Activated CD8-positive, alpha-beta memory T cell treated with anti-CD3 and anti-CD28 coated beads for 4 hours (primary cell): Measurements from ENCODE around the gene TULP4.
A peak's percentile ranks its signal among the peaks of the same experiment; 100 is the strongest.

ENCODE experiments used
- DNase-seq, 2 donors: peaks; one replicate each; pipeline ENCODE4 v3.0.0-alpha.2; 2020; ENCODE audit warnings: low read depth in 2 of 2

Gene TULP4, protein sequence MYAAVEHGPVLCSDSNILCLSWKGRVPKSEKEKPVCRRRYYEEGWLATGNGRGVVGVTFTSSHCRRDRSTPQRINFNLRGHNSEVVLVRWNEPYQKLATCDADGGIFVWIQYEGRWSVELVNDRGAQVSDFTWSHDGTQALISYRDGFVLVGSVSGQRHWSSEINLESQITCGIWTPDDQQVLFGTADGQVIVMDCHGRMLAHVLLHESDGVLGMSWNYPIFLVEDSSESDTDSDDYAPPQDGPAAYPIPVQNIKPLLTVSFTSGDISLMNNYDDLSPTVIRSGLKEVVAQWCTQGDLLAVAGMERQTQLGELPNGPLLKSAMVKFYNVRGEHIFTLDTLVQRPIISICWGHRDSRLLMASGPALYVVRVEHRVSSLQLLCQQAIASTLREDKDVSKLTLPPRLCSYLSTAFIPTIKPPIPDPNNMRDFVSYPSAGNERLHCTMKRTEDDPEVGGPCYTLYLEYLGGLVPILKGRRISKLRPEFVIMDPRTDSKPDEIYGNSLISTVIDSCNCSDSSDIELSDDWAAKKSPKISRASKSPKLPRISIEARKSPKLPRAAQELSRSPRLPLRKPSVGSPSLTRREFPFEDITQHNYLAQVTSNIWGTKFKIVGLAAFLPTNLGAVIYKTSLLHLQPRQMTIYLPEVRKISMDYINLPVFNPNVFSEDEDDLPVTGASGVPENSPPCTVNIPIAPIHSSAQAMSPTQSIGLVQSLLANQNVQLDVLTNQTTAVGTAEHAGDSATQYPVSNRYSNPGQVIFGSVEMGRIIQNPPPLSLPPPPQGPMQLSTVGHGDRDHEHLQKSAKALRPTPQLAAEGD (N-terminal part only)

DNA sequence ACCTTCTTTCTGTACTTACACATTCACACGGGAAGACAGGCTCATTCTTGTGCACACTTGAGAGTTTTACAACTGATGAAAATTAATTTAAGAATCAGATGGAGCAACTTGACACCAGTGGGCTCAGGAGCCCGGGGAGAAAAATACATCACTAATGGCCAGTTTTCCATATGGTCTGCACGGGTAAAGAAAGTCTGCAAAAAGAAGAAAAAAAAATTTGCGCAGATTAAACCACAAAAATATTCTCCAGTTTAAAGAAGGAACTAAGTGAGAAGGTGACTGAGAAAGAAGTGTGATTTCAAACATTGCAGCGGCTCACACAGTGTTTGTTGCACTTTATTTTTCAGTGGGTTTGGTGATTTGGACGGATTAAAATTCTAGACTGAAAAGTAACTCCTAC is at the start of gene TULP4:
TULP4 (plus strand) TSS at position 301 of the 400 bp plus-strand sequence. CDS start 1,552 bp downstream, outside the sequence.
- no peak for DNase-seq

DNA sequence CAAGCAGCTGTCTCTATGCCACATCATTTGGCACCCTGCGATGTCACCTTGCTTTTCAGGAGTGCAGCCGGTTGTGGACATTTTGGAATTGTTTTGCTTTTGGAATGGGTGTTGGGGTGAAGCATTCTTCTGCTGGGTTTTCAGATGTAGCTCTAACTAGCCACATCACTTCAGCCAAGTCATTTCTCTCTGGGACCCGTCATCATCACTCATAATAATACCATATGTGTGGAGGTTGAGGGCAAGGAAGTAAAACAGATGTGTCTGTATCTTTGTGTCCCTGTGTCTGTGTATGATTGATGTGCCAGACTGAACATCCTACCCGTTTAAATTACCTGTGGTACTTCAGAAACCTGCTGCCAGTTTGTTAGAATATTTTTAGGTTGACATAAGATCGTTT is 49.5 kb upstream of the TULP4 start:
- DNase-seq, result no peak

DNA sequence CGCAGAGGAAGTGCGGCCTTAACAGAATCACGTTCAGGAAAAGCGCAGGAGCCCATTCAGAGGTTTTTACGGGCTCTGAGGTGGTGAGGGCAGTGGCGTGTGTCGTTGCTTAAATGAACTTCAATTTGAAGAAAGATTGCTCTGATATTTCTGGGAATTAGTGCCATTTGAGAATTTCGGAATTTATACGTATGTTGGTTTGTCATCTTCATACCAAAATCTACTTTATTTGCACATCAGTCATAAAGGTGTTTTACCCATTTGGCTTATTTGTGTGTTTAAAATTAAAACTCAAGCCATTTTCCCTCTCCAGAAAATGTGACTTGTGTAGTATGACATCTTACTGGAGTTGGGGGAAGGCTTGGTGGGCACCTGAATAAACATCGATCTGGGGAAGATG is 48.1 kb upstream of the TULP4 start:
- no peak for DNase-seq

DNA sequence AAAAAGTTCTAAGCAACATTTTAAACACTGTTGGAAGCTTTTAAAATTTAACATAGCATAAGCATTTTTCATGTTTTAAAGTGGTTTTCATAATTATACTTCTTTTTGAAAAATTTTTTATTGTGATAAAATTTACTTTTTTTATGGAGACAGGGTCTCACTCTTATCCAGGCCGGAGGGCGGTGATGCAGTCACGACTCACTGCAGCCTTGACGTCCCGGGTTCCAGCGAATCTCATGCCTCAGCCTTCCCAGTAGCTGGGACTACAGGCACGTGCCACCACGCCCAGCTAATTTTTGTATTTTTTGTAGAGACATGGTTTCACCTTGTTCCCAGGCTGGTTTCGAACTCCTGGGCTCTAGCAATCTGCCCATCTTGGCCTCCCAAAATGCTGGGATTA is 46.1 kb upstream of the TULP4 start:
- DNase-seq, result no peak

DNA sequence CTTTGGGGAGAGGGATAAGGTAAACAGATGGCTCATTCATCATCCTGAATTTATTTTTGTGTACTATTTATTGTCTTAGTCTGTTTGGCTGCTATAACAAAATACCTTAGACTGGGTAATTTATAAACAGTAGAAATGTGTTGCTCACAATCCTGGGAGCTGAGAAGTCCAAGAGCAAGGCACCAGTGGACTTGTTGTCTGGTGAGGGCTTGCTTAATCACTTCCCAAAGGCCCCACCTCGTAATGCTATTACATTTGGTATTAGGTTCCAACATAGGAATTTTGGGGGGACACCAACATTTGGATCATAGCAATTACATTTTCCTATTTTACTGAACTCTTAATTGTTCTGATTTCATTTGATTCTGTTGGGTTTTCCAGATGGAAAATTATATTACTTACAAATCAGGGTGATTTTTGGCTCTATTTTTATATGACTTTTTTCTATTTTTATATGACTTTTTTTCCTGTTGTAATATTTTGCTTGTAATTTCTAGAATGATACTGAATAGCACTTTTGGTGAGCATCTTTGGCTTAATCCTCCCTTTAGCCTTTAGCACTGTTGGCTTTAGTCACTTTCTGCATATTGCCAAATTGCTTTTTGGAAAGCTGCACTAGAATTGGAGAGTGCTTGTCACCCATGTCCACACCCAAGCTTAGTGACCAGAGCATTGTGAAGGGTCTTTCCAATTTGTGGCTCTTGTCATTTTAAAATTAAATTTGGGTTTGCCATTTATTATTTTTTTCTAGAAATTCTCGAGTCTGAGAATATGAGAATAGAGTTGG is 43.7 kb upstream of the TULP4 start:
- DNase-seq, result no peak

DNA sequence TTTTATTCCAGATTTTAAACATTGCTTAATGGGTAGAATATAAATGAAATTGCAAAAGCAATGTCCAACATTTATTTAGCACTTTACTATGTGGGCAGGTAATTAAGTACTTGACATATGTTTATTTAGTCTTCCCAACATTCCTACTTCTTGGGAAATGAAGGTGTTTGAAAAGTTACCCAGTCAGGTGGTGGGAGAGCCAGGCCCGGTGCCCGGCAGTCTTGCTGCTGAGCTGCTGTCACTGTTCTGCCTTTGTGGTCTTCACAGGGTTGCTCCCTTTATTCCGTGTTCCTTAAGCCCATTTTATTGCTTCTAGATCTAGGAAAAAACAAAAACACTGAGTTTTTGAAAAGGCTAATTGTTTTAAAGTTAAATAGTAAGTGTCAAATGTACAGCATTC is 42.6 kb upstream of the TULP4 start:
- no peak for DNase-seq

DNA sequence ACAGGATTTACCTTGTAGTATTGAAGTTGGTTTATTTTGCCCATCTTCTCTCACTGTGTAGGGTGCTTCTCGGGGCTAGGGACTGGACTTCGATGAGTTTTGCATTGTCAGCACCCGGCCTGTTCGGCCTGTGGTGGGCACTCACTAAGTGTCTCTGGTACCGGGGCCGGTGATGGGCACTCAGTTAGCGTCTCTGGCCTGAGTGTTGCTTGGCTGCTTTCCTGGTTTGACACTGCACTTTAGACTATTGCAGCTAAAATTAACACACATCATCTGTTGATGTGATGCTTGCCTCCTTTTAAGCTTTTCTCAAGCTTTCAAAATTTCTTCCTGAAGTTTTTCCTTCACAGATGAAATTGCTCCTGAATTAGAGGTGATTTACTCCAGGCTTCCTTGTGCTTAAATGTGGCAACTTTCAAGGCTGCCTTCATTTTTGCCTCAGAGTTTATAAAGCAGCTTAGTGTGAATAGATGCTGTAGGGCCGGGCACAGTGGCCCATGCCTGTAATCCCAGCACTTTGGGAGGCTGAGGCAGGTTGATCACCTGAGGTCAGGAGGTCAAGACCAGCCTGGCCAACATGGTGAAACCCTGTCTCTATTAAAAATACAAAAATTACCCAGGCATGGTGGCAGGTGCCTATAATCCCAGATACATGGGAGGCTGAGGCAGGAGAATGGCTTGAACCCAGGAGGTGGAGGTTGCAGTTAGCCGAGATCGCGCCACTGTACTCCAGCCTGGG is 41.7 kb upstream of the TULP4 start:
- DNase-seq, result no peak

DNA sequence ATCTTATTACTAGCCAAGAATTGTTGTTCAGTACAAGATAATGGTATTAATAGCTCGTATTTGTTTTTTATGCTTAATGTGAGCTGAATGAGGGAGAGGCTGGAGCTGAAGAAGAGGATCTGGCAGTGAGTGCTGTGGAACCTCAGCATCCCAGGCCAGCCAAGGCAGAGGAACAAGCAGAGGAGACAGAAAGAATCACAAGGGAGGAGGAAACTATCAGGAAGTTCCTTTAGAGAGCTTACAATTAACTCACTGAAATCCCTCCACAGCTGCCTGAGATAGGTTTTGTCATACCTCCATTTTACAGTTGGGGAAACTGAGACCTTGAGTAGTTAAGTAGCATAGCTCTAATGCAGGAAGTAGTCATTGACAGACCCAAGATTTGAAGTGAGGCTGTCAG is 39.9 kb upstream of the TULP4 start:
- DNase-seq, result no peak

DNA sequence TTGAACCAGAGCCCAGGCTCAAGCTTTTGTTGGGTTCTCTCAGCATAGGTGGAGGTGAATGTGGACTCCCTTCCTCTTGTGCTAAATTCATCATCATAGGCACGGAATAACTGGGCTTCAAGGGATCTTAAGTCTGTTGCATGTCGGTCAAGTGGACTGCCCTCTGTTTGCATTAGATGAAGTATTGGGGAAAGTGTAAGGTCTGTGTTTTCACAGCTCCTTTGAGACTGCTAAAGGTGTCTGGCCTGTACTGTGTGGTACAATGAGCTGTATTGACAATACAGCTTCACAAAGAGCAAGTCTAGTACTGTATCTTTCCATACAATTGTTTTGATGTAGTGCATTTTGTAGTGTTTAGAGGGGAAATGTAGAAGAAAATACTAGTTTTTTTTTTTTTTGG is 34.3 kb upstream of the TULP4 start:
- no peak for DNase-seq

DNA sequence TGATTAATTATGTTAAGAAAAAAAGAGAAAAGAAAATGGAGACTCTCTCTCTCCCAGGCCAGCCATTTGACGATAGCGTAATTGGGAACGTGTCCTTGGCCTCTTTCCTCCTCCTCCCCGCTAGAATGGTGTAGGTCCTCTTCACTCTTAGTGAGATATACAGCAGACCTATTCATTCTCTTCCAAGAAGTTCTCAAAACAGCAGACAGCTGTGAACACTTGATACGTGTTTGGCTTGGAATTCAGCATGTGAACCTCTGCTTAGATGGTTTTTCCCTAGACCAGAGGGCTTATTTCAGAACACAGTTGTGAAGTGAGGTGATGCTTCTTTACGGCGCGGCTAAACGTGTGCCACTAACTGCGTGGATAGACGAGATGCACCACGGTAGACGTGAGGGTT is 32.6 kb upstream of the TULP4 start:
- no peak for DNase-seq

DNA sequence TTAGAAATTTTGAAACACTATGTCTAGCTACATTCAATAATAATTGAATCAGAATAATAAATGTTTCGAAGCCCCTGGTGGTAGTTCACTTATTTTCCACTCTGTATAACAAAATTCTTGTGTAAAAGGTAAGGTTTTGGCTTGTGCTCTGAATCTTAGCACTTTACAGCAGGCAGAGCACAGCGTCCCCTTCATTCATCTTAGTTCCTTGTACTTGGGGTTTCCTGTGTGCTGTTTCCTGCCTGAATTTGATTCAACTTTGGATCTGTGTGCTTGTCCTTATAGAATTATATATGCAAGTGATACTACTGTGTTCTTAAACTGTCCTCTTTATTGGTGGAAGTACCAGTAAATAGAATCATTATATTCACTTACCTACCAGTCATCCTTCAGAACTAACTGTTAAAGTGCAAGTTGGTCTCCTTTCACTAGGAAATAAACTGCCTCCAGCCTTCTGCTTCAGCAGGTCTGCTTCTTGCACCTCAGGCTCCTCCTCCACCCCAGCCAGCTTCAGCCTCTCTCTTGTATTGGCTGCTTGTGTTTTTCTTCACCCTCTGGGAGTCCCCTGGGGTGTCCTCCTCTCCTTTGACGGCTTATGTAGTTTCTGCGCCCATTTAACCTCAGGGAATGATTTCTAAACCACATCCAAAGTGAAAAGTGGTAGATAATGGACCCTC is 28.8 kb upstream of the TULP4 start:
- DNase-seq, result no peak

DNA sequence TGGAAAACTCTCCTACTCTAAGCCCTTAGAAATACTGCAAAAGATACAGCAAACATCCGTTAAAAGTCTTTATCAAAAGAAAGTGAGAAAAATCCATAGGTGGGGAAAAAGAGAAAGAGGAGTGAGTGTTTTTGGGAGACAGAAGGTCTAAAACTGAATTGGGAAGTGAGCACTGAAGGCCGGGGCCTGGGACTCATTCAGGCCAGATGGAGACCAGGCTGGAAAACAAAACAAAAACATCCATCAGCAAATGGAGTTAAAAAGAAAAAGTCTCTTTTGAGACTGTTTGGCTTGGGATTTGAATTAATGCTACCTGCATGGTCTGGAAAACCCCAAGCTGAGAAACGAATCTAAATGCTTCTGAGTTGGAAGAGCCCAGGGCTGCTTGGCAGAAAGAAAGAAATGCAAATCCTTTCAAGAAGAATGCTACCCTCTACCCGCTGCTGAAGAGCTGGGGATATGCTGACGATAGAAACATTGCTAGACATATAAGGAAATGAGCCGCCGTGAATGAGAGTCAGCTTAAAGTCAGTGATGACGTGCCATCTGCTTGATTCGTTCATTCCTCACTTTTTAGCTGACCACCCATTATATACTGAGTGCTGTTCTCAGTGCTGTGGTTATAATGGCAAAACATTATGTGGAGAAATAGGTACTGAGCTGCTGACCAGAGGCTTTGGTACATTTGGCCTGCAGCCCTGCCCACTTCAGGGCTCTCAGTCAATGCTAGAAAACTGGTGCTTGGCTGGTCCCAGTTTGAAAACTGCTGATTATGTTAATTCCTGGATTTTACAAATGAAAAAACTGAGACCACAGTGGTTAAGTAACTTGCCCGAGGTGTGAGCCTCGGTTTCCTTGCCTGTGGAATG is 28.0 kb upstream of the TULP4 start:
- no peak for DNase-seq

DNA sequence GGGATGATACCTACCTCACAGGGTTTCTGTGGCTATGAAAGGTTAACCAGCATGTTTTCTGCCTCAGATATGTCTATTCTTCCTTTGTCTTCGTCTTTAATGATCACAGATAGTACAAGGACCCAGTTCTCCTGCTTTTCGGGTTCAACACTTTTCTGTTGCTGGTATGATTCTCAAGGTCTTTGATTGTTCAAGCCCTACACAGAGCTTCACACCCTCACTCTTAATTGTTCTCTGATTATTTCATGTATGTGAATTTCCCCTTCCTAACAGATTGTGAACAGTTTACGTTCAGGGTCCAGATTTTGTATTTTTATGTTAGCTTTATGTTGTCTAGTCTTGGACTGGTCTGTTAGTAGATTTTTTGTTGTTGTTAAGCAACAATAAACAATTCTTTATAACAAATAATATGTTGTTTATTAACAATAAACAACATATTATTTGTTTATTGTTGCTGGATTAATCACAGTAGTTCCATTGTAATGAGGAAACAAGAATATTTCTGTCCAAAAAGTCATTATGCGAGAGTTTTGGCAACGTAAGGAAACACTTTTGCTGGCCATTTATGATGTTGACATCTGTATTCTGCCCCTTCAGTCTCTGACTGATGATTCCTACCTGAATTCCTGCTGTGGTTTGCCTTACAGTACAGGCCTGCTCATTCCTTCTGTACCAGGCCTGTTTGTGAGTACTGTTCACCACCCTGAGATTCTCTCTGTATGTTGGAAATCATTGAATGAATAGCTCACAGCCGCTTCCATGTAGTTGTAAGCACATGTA is 27.2 kb upstream of the TULP4 start:
- no peak for DNase-seq

DNA sequence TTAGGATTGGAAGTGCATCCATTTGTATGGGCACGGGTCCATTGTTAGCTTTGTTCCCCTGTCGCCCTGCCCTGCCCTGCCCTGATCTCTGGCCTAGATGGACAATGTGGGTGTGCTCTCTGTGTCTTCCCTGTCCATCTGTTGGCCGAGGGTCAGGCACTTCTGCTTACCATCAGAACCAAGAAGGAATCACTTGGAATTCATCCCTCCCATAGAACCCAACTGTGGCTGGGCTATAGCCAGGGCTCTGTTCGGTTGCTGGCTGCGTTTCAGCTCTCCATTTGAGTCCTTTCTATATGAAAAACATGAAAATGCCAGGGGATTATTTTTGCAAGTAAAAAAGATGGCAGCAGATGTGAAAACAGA is 26.6 kb upstream of the TULP4 start:
- DNase-seq, result no peak

DNA sequence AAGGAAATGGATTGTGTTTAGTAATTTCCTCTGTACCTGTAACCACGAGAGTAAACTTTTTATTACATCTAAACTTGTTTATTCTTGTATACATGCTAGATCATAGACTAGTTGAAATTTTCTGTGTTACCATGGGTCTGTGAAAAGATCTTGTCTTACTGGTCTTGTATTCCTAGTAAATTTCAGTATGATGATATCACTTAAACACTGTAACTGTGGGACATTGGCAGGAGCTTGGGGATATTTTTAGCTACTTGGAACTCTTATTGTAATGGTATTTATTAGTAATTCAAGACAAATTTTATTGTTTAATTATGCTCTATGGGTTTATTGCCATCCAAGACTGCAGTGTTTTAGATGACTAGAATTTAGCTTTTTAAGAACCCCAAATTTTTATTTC is 25.9 kb upstream of the TULP4 start:
- DNase-seq, result no peak

DNA sequence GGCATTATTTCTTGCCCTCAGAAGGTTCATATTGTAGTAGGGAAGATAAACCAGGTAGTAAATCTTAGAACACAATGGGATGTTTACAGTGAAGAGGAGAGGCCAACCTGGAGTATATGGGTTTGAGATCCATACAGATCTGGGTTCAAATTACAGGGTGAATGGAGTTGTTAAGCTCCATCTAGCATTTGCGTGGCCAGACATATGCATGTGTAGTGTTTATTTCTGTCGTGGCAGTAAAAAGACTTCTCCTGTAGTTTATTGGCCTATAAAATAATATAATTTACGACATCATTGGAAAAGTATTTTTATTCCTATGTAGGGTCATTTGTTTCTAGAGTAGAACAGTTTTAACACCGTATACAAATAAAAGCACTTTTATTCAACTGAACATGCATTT is 25.2 kb upstream of the TULP4 start:
- DNase-seq, result no peak

DNA sequence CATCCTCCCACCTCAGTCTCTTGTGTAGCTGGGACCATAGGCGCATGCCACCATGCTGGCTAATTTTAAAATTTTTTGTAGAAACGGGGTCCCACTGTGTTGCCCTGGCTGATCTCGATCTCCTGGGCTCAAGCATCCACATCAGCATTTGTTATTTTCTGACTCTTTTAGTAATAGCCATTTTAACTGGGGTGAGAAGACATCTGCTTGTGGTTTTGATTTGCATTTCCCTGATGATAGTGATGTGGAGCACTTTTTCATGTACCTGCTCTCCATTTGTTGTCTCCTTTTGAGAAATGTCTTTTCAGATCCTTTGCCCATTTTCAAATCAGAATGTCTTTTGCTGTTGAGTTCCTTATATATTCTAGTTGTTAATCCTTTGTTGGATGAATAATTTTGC is 22.2 kb upstream of the TULP4 start:
- DNase-seq, result no peak

DNA sequence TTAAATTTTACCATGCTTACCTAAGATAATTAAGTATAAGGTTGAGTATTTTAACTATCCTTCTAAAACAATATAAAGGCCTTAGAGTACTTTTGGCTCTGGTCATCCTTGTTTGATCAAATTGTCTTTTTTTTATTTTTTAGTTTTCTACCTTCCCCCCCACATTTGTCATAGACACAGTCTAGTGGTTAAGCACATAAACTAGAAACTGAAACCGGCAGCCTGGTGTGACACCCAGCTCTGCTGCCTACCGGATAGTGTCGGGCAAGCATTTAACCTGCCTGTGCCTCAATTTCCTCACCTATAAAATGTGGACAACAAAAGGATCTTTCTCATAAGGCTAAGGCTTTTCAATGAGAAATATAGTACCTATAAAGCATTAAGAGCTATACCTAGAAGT is 21.6 kb upstream of the TULP4 start:
- peak; percentile 34 to 54 for DNase-seq

DNA sequence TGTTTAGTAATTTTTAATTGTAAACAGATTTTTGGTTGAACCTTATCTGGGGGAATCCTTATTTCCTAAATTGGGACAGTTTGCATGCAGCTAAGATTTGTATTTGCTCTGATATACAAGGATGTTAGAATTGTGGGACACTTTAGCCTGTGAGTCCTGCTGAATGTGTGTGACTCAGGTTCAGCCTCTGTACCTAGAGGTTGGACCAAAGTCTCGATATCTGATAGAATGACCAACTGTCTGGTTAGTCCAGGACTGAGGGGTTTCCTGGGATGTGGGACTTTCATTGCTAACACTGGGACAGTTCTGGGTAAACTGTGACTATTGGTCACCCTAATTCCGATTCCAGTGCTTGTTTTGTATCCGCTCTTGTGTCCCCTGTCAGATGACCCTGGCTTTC is 20.2 kb upstream of the TULP4 start:
- DNase-seq, result no peak
